Fibroblast of skin of right quadriceps (primary cell): ENCODE results near the gene APOBR.
"Not testable (repeated sequence)": the region's sequence is repeated elsewhere in the genome, so short reads cannot be mapped to it uniquely, and the experiment has no call there.

Source experiments
- DNase-seq: peaks from one replicate; pipeline ENCODE4 v3.0.0-alpha.2; 2013

Gene APOBR

DNA sequence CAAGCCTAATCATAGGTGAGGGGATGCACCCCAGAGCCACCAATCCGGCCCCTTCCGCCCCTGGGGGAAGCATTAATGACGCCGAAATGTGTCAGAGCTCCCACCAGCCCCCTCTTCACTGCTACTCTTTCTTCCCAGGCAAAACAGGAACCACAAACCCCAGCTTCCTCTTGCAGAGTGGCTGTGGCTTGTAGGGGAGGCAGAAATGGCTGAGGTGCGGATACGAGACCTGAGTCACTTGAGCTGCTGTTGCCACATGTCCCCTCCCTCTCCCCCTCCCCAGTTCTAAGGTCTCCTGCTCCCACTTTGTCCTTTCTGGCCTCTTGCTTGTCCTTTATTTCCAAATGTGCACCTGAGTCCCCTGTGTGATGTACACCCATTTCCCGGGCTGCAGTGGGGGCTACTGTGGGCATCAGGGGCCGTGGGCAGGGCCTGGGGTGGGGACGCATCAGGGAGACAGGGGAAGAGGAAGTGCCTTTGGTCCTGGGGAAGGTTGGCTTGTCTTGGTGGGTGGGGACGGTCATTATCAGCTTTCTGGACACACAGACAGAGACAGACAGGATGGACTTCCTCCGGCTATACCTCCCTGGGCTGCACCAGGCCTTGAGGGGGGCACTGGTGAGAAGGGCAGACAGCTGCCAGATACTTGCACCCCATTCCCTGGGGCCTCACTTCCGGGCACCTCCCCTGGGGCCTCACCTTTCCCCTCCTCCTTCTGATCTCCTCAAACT, at the start of gene APOBR:
Gene APOBR (plus strand): TSS at position 523 of the 731 bp plus-strand sequence. CDS start 39 bp downstream, at position 562.
- no peak for DNase-seq

DNA sequence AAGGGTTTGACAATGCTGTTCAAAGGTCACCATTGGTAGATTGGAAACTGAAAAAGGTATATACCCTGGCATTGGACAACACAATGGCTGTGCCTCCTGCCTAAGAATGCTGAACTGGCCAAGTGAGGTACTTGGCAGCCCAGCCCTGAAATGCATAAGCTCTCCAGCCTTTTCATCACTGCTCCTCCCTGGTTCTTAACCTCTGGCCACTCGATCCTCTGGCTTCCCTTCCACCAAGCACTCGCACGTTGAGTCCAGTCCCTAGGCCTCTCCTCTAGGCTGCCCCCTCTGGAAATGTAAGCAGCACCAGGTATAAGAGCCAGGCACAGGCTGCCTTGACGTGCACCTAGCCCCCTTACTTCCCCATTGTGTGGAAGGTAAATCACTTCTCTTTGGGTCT, 48.1 kb upstream of the APOBR start:
- not testable (repeated sequence) for DNase-seq

DNA sequence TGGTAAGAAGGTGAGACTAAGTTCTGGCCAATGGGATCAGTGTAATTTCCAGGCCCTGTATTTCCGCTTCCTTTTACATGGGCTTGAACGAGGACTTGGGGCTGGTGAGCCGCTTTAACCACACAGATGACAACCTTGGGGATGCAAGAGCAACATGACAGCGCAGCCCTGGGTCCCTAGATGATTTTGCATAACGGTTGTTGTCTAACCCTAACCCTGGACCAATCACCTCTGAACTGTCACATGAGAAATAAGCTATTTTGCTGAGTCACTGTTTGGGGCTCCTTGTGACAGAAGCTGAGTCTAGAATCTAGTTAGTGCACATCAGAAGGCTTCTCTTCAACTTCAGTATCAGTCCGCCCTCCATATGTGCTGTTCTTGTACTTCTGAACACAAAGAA, 47.4 kb upstream of the APOBR start:
- not testable (repeated sequence) for DNase-seq

GRCh38 chr16:28473714-28474265, 20.7 kb upstream of the APOBR start:
- no peak for DNase-seq

GRCh38 chr16:28475221-28475620, 19.2 kb upstream of the APOBR start:
- no peak for DNase-seq

- no peak for DNase-seq
Measured at GRCh38 chr16:28477311-28477920, 17.0 kb upstream of the APOBR start.

- DNase-seq, result no peak
Measured at GRCh38 chr16:28478506-28479180, 15.8 kb upstream of the APOBR start.

GRCh38 chr16:28482026-28482425, 12.4 kb upstream of the APOBR start:
- no peak for DNase-seq

GRCh38 chr16:28483361-28483760, 11.1 kb upstream of the APOBR start:
- not testable (repeated sequence) for DNase-seq

- no peak for DNase-seq
Measured at GRCh38 chr16:28486266-28486665, 8.2 kb upstream of the APOBR start.

DNA sequence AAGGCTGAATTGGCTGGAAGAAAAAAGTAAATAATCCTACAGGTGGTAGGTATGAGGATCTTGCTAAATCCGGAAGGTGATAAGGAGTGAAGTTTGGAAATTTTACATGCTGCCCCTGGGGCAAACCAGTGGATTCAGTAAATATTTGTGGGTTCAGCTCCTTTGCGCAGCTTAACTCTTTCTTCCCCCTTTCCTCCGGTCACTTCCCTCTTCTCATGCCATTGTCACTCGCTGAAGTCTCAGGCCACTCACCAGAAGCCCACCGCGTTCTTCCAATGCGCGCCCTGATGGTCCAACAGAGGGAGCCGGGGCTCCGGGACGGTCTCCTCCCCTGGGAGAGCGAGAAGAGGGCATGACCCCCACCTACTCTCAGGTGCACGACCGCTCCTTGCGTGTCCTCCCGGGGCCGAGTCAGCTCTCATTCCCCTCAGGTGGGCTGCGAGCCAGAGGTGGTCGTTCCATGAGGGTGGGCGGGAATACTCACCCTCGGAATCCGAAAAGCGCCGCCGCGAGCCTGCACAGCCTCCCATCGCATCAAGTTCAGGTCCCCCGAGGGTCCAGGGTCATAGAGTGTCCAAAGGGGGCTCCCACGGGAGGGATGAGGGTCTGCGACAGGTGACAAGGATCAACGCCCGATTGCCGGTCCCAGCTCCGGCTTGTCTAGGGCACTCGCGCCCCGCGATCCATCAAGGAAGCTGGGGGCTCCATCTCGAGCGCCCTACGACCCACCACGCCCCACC, 3.0 kb upstream of the APOBR start:
- DNase-seq, result no peak

GRCh38 chr16:28491970-28492474, 2.4 kb upstream of the APOBR start, which contains the start of gene CLN3:
Gene CLN3 (minus strand): TSS chr16:28492074. CDS start chr16:28491759, 315 bp downstream.
- DNase-seq, result peak; percentile 95

DNA sequence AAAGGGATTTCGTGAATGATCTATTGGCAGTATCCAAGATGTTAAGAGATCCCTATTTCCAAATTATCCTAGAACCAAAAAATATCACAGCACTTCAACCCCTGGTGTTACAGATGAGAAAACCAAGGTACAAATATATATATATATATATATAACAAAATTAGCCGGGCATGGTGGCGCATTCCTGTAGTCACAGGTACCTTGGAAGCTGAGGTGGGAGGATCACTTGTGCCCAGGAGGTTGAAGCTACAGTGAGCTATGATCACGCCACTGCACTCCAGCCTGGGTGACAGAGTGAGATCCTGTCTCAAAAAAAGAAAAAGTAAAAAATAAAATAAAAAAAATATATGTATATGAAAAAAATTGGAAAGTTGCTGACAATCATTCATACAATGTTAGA, 1.9 kb upstream of the APOBR start:
- DNase-seq, result no peak

DNA sequence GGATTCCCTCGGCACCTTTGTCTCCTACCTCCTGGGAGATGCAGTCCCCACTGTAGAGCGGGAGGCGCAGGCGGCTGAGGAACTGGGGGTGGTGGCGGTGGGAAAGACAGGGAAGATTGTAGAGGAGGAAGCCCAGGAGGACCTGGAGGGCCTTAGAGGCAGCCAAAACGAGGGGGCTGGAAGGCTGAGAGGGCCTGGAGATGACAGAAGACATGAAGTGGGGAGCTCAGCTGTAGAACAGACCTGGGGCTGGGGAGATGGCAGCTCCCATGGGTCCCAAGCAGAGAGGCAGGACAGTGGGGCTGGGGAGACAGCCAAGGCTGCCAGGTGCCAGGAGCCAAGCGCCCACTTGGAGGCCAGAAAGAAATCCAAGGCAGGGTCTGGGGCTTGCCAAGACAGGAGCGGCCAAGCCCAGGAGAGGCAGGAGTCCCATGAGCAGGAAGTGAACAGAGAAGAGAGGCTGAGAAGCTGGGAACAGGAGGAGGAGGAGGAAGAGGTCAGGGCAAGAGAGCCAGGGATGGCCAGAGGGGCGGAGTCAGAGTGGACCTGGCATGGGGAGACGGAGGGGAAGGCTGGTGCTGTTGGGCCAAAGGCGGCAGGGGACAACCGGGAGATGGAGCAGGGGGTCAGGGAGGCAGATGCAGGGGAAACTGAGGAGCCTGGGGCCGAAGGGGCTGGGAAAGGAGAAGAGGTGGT, 803 bp downstream of the APOBR start:
- DNase-seq, result no peak

- DNase-seq, result no peak
Measured at GRCh38 chr16:28495795-28496749, 1.6 kb downstream of the APOBR start.

DNA sequence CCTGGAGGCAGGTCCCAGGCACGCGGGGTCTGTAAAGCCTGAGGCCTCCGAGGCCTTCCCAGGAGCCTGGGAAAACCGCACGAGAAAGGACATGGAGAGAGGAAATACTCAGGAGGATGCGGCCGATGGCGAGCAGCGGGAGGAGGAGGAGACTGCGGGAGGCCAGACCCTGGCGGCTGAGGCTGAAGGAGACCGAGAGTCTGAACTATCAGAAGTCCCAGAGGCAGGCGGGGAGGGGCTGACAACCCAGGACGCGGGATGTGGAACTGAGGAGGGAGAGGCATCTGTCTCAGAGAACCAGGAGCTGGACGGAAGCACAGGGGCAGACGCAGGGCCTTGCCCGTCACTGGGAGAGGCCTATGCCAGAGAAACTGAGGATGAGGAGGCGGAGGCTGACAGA, 2.4 kb downstream of the APOBR start:
- no peak for DNase-seq

DNA sequence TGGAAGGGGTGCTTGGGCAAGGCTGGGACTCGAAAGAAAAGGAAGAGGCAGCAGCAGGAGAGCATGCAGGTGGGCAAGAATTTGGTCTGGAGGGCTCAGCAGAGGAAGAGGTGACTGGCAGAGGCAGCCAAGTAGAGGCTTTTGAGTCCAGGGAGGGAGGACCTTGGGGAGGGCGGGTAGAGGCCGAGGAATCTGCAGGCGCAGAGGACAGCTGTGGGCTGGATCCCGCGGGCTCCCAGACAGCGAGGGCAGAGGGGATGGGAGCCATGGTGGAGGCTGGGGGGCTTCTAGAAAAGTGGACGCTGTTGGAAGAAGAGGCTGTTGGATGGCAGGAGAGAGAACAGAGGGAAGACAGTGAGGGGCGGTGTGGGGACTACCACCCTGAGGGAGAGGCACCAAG, 2.9 kb downstream of the APOBR start:
- no peak for DNase-seq

- no peak for DNase-seq
Measured at GRCh38 chr16:28497861-28498599, 3.6 kb downstream of the APOBR start.

GRCh38 chr16:28498666-28499381, 4.4 kb downstream of the APOBR start:
- no peak for DNase-seq
